Upper lobe of right lung (tissue), 1 donor: Measurements from ENCODE around the gene OR52A5. TPM values are rescaled to one million over a fixed set of nuclear protein-coding genes. Genes with fewer than 3 reads are reported as not detected.

Source experiments
- ATAC-seq: fragments of 200-7000 bp; cut with Tn5 transposase; one replicate; pipeline ENCODE4 v1.9.1; 2020; ENCODE audit warnings: mild to moderate bottlenecking, moderate library complexity
- DNase-seq: peaks from one replicate; pipeline ENCODE4 v3.0.0-alpha.2; 2020
- H3K27ac ChIP-seq: fragments of 200-600 bp; one replicate; pipeline ENCODE4 v1.8.0; 2022
- H3K27me3 ChIP-seq: fragments of 200-600 bp; one replicate; pipeline ENCODE4 v1.8.0; 2022; ENCODE audit warnings: mild to moderate bottlenecking
- H3K36me3 ChIP-seq: fragments of 200-600 bp; one replicate; pipeline ENCODE4 v1.8.0; 2022
- H3K4me1 ChIP-seq: fragments of 200-600 bp; one replicate; pipeline ENCODE4 v1.8.0; 2022
- H3K4me3 ChIP-seq: fragments of 200-600 bp; one replicate; pipeline ENCODE4 v1.8.0; 2022; ENCODE audit warnings: mild to moderate bottlenecking
- H3K9me3 ChIP-seq: fragments of 200-600 bp; one replicate; pipeline ENCODE4 v1.8.0; 2022
- CTCF ChIP-seq: fragments of 200-600 bp; IDR thresholded peaks from one replicate; pipeline ENCODE4 v1.8.0; 2022; ENCODE audit warnings: antibody characterized with exemption
- intact Hi-C: fragments of 100-400 bp; cut with DNase I; formaldehyde crosslinking; loops from one replicate; pipeline ENCODE4 v1.11.0; 2022
- total RNA-seq: library from RNA; stranded (reverse); fragmentation: NEBNext Ultra II Directional; extraction: Animal tissue kit (Norgen Biotek cat#: 25700); gene quantifications from one replicate; pipeline ENCODE4 v1.2.1, GENCODE V29; 2021
- donor health status: DM: no; HTN: yes; CAD: no; lungs with severe emphysema.

OR52A5 gene
- total RNA-seq, 1 donor from 2014 or later: not detected

GRCh38 chr11:5096011-5096410 is 42.1 kb downstream of the OR52A5 start:
- Histone ChIP-seq H3K9me3 (no peaks in the 10 kb centered on the region), H3K4me3 (no peak overlapping the region), H3K27me3 (no peaks in the 10 kb centered on the region), H3K4me1 (no peaks in the 10 kb centered on the region), H3K27ac (no peak overlapping the region), H3K36me3 (no peaks in the 10 kb centered on the region)
- ATAC-seq: no peak
- intact Hi-C loops: no loop called here
- DNase-seq: no peak
- no peak for TF ChIP-seq CTCF

GRCh38 chr11:5092821-5093585 is 45.2 kb downstream of the OR52A5 start:
- Histone ChIP-seq H3K4me3 (no peak overlapping the region), H3K27ac (no peak overlapping the region), H3K9me3 (no peaks in the 10 kb centered on the region), H3K27me3 (no peaks in the 10 kb centered on the region), H3K4me1 (no peaks in the 10 kb centered on the region), H3K36me3 (no peaks in the 10 kb centered on the region)
- DNase-seq: no peak
- intact Hi-C loops: no loop called here
- TF ChIP-seq CTCF: no peak
- no peak for ATAC-seq

GRCh38 chr11:5090668-5091067 is 47.5 kb downstream of the OR52A5 start:
- no peaks in the 10 kb centered on the region for H3K36me3 ChIP-seq
- no peak for ATAC-seq

GRCh38 chr11:5088556-5088955 is 49.6 kb downstream of the OR52A5 start:
- ATAC-seq: no peak
- H3K36me3 ChIP-seq: no peaks in the 10 kb centered on the region
- intact Hi-C loops: no loop called here
- H3K9me3 ChIP-seq: no peaks in the 10 kb centered on the region
- TF ChIP-seq CTCF: no peak
- H3K4me3 ChIP-seq: no peak overlapping the region
- no peaks in the 10 kb centered on the region for H3K4me1 ChIP-seq
- DNase-seq: no peak
- H3K27me3 ChIP-seq: no peaks in the 10 kb centered on the region
- no peak overlapping the region for H3K27ac ChIP-seq

More at GRCh38 chr11:5090668-5091067, 47.5 kb downstream of the OR52A5 start:
- intact Hi-C loops: no loop called here
- Histone ChIP-seq H3K4me1 (no peaks in the 10 kb centered on the region), H3K27ac (no peak overlapping the region), H3K9me3 (no peaks in the 10 kb centered on the region), H3K27me3 (no peaks in the 10 kb centered on the region), H3K4me3 (no peak overlapping the region)
- TF ChIP-seq CTCF: no peak
- no peak for DNase-seq

GRCh38 chr11:5083602-5084001 is 54.6 kb downstream of the OR52A5 start:
- DNase-seq (no peak), ATAC-seq (no peak)
- intact Hi-C loops: no loop called here
- Histone ChIP-seq H3K36me3 (no peaks in the 10 kb centered on the region), H3K4me3 (no peak overlapping the region), H3K27me3 (no peaks in the 10 kb centered on the region), H3K9me3 (no peaks in the 10 kb centered on the region), H3K27ac (no peak overlapping the region), H3K4me1 (no peaks in the 10 kb centered on the region)
- TF ChIP-seq CTCF: no peak
